Measurements from ENCODE around the gene SERP2.

DNA sequence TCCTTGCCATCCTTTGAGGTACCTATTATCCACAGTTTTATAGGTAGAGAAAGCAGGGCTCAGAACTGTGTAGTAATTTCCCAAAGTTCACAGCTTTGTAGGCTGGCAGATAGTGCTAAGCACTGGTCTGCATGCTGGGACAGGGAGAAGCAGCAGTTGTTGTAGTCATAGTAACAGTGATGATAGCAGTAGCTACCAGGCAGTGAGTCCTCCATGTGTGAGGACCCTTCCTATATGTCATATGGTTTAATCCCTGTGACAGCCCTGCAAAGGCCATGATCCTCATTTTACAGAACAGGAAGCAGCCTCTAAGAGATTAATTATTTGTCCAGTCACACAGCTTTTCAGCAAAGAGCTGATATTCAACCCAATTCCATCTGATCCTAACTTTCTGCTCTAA is 21.0 kb downstream of the SERP2 start:
- TF ChIP-seq, protein P1, sequence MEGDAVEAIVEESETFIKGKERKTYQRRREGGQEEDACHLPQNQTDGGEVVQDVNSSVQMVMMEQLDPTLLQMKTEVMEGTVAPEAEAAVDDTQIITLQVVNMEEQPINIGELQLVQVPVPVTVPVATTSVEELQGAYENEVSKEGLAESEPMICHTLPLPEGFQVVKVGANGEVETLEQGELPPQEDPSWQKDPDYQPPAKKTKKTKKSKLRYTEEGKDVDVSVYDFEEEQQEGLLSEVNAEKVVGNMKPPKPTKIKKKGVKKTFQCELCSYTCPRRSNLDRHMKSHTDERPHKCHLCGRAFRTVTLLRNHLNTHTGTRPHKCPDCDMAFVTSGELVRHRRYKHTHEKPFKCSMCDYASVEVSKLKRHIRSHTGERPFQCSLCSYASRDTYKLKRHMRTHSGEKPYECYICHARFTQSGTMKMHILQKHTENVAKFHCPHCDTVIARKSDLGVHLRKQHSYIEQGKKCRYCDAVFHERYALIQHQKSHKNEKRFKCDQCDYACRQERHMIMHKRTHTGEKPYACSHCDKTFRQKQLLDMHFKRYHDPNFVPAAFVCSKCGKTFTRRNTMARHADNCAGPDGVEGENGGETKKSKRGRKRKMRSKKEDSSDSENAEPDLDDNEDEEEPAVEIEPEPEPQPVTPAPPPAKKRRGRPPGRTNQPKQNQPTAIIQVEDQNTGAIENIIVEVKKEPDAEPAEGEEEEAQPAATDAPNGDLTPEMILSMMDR (IDR thresholded peaks at IDR 0.05), result no peak
- TF ChIP-seq POLR2A (IDR thresholded peaks at IDR 0.05), result no peak

Data from prostate gland (tissue), 2 donors.